Nephron (organoid): ENCODE measurements around the gene MRPL47.

Source experiments
- H3K27ac Mint-ChIP-seq, 3 experiments: 2 replicates each; pipeline ENCODE4 v1.8.0; 2020; ENCODE audit warnings: mixed read lengths in 3 of 3, mild to moderate bottlenecking in 2 of 3, moderate library complexity in 1 of 3
- H3K27me3 Mint-ChIP-seq: 2 replicates; pipeline ENCODE4 v1.8.0; 2021; ENCODE audit warnings: low read depth, mild to moderate bottlenecking, moderate library complexity, mixed read lengths
- H3K36me3 Mint-ChIP-seq: 2 replicates; pipeline ENCODE4 v1.8.0; 2020; ENCODE audit warnings: low read depth, mixed read lengths
- H3K4me1 Mint-ChIP-seq: 2 replicates; pipeline ENCODE4 v1.8.0; 2020; ENCODE audit warnings: mixed read lengths
- H3K4me3 Mint-ChIP-seq, 3 experiments: 2 replicates each; pipeline ENCODE4 v1.8.0; 2020; ENCODE audit warnings: mild to moderate bottlenecking in 3 of 3, mixed read lengths in 3 of 3, moderate library complexity in 2 of 3
- H3K9me3 Mint-ChIP-seq: 2 replicates; pipeline ENCODE4 v1.8.0; 2020; ENCODE audit warnings: mixed read lengths
- CTCF ChIP-seq, 3 experiments: fragments of 200-600 bp; sonication (generic); IDR thresholded peaks; one replicate each; pipeline ENCODE4 v1.5.0; 2021; ENCODE audit warnings: antibody characterized with exemption in 3 of 3; ENCODE audit not compliant: unreplicated experiment in 3 of 3

Gene MRPL47

GRCh38 chr3:179541596-179541995, 62.8 kb downstream of the MRPL47 start:
- TF ChIP-seq CTCF (IDR thresholded peaks at IDR 0.05; ENCODE audit: unreplicated experiment in 3 of 3) = no peak
- H3K9me3 Mint-ChIP-seq = no peaks in the 10 kb centered on the region
- H3K4me3 Mint-ChIP-seq = no peak overlapping the region
- no peaks in the 10 kb centered on the region for H3K4me1 Mint-ChIP-seq
- H3K27me3 Mint-ChIP-seq = peaks cover 4% of the 10 kb centered on the region
- H3K36me3 Mint-ChIP-seq = no peaks in the 10 kb centered on the region
- no peak overlapping the region for H3K27ac Mint-ChIP-seq

GRCh38 chr3:179541094-179541493, 63.3 kb downstream of the MRPL47 start:
- Mint-ChIP-seq H3K27me3 (peaks cover 4% of the 10 kb centered on the region), H3K9me3 (no peaks in the 10 kb centered on the region), H3K36me3 (no peaks in the 10 kb centered on the region), H3K4me3 (no peak overlapping the region), H3K27ac (no peak overlapping the region), H3K4me1 (no peaks in the 10 kb centered on the region)
- no peak for TF ChIP-seq CTCF (IDR thresholded peaks at IDR 0.05; ENCODE audit: unreplicated experiment in 3 of 3)
